ENCODE data around the gene SOS2.

The SOS2 gene

GRCh38 chr14:50091240-50091913 is 140.0 kb downstream of the SOS2 start:
- Histone ChIP-seq H3K4me3 (ENCODE audit: low read depth, low read length) (no peak overlapping the region), H3K27me3 (no peaks in the 10 kb centered on the region), H3K36me3 (no peaks in the 10 kb centered on the region), H3K4me1 (peaks cover 16% of the 10 kb centered on the region), H3K9me3 (no peaks in the 10 kb centered on the region)
- no peak for TF ChIP-seq CTCF (IDR thresholded peaks at IDR 0.05; ENCODE audit: low read depth, low read length)
- no peak for DNase-seq

- no peak for TF ChIP-seq CTCF (IDR thresholded peaks at IDR 0.05; ENCODE audit: low read depth, low read length)
- no peak for DNase-seq
- H3K4me3 ChIP-seq (ENCODE audit: low read depth, low read length): no peak overlapping the region
- H3K4me1 ChIP-seq: peaks cover 16% of the 10 kb centered on the region
- no peaks in the 10 kb centered on the region for H3K27me3 ChIP-seq
- no peaks in the 10 kb centered on the region for H3K9me3 ChIP-seq
- no peaks in the 10 kb centered on the region for H3K36me3 ChIP-seq
Measured at GRCh38 chr14:50089208-50089607, 142.2 kb downstream of the SOS2 start.

DNA sequence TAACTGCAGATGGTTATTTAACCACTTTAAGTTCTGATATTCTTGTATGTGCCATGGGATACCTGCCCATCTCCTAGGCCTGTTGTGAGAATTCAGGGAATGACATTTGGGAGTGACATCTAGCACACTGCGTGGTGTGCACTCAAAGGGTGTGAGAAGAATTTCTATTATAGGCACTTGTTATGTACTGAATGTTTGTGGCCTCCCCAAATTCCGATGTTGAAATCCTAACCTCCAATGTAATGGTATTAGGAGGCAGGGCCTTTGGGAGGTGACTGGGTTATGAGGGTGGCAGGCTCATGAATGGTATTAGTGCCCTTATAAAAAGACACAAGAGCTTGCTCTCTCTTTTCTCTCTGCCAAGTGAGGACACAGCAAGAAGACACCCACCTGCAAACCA is 142.6 kb downstream of the SOS2 start:
- Histone ChIP-seq H3K9me3 (no peaks in the 10 kb centered on the region), H3K27me3 (no peaks in the 10 kb centered on the region), H3K4me1 (peaks cover 16% of the 10 kb centered on the region), H3K4me3 (ENCODE audit: low read depth, low read length) (no peak overlapping the region), H3K36me3 (no peaks in the 10 kb centered on the region)
- no peak for DNase-seq
- no peak for TF ChIP-seq CTCF (IDR thresholded peaks at IDR 0.05; ENCODE audit: low read depth, low read length)

GRCh38 chr14:50088117-50088515 is 143.3 kb downstream of the SOS2 start:
- no peak for TF ChIP-seq CTCF (IDR thresholded peaks at IDR 0.05; ENCODE audit: low read depth, low read length)
- Histone ChIP-seq H3K4me3 (ENCODE audit: low read depth, low read length) (no peak overlapping the region), H3K4me1 (peaks cover 16% of the 10 kb centered on the region), H3K36me3 (no peaks in the 10 kb centered on the region), H3K27me3 (no peaks in the 10 kb centered on the region), H3K9me3 (no peaks in the 10 kb centered on the region)
- DNase-seq: no peak

GRCh38 chr14:50087341-50088116 is 143.8 kb downstream of the SOS2 start:
- peak; percentile 27 for DNase-seq
- H3K4me3 ChIP-seq (ENCODE audit: low read depth, low read length): no peak overlapping the region
- H3K9me3 ChIP-seq: no peaks in the 10 kb centered on the region
- H3K27me3 ChIP-seq: no peaks in the 10 kb centered on the region
- H3K4me1 ChIP-seq: peaks cover 15% of the 10 kb centered on the region
- no peaks in the 10 kb centered on the region for H3K36me3 ChIP-seq
- no peak for TF ChIP-seq CTCF (IDR thresholded peaks at IDR 0.05; ENCODE audit: low read depth, low read length)

- no peak for DNase-seq
- peaks cover 8% of the 10 kb centered on the region for H3K4me1 ChIP-seq
- TF ChIP-seq CTCF (IDR thresholded peaks at IDR 0.05; ENCODE audit: low read depth, low read length): no peak
- H3K4me3 ChIP-seq (ENCODE audit: low read depth, low read length): no peak overlapping the region
- H3K36me3 ChIP-seq: no peaks in the 10 kb centered on the region
- no peaks in the 10 kb centered on the region for H3K9me3 ChIP-seq
- no peaks in the 10 kb centered on the region for H3K27me3 ChIP-seq
Measured at GRCh38 chr14:50086321-50086711, 145.1 kb downstream of the SOS2 start.

Data from BE2C (cell line).